Anterior cingulate cortex (tissue), 58 donors: ENCODE data around the gene POMGNT2.

ENCODE experiments used
- DNase-seq, 58 donors: peaks; one replicate each; lab custom pipeline; 2025; lab: John Stamatoyannopoulos, UW

POMGNT2 gene

DNA sequence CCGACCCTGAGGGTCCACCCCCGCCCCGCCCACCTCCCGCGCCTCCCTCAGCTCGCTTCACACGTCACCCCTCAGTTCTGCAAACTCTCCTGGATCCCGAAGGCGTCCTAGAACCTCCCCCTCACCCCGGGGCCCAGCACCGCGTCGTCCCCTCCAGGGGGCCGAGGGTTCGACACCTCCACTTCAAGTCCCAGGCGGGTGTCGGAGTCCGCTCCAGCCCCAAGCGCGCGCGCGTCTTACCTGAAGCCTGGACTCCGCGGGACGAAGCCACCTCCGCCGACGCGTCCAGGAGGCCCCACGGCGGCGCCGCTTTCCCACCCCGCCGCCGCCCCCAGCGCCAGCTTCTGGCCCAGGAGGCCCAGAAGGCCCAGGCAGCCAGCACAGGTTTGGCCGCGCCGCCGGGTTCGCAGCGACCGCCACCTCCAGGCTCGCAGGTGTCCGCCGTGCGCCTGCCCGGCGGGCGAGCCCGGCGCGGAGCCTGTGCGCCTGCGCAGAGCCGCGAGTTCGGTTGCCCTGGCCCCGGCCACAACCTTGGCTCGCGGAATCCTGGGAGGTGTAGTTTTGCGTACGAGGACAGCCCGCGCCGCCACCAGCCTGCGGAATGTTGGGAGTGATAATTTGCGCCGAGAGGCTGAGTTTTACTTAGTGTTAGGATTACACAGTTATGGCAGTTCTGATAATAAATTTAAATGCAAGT lies at the start of gene POMGNT2:
Gene POMGNT2 (minus strand): TSS at position 484 of the 697 bp plus-strand sequence. CDS start 24,648 bp downstream, outside the sequence.
- DNase-seq, result peak; percentile 34 to 93 (median 84)

DNA sequence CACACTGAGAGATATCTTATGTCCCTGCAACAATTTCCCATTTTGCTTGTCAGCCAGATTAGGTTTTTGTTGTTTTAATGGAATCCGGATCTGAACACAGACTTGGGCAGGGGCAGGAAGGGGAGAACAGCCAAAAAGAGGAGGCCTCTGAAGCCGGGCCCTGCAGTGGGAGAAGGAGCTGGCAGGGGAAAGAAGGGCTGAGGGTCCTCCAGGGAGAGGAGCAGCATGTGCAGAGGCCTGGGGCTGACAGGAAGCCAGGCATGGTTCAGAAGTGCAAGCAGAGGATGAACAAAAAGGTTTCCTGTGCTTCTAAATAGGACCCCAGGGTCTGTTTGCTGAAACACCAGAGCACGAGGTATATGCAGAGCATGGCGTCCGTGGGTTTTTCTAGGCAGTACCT lies 49.1 kb upstream of the POMGNT2 start:
- no peak for DNase-seq

DNA sequence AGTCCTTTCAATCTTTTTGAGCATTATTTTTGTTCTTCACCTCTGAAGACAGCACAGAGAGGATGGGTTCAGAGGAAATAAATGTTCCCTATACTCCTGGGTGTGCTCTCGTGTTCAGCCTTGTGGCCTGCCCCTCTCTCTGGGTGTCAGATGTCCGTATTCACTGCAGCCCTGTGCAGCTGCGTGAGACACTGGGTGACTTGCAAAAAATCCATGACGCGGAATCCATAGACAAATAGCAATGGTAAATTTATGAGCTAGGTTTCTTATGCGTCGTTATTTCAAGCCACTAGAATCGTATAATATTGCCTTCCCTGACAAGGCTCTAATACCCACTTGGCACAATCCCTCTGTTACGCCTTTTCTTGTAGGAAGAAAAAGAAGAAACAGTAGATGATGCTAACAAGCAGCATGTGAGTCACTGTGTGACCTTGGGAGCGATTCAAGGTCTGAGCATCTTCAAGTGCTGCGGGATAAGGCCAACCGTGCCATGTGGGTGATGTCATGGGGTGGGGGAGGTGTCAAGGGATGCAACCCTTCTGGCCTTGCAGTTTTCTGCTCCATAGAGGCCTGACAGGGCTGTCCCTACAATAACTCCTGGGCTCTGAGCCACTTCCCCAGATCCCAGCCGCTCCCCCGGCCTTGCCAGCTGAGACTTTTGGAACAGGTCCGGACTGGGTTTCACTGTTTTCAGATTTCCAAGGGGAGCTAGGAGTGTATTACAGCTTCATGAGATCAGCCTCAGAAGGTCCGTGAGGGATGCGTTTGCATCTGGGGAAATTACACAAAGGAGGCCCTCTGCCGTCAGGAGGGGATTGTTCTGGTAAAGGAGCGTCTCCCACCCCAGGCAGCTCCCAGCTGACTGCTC lies 47.6 kb upstream of the POMGNT2 start:
- DNase-seq, result peak in 44 of 58 donors; percentile 16 to 71 (median 34)

DNA sequence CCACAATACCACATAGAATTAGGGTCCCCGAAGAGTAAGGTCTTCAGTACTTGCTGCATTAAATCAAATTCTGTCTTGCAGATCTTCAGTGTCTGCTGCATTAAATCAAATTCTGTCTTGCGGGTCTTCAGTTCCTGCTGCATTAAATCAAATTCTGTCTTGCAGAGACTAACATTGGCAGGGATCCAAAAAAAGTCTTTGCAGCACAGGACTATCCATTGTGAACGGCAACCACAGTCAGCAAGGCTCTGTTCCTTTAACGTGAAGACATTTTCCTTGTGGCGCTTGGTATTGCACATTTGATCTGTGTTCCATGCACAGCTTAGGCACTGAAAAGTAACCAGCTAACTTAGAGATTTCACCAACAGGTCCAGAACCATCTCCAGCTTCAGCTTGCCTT lies 46.8 kb upstream of the POMGNT2 start:
- no peak for DNase-seq

DNA sequence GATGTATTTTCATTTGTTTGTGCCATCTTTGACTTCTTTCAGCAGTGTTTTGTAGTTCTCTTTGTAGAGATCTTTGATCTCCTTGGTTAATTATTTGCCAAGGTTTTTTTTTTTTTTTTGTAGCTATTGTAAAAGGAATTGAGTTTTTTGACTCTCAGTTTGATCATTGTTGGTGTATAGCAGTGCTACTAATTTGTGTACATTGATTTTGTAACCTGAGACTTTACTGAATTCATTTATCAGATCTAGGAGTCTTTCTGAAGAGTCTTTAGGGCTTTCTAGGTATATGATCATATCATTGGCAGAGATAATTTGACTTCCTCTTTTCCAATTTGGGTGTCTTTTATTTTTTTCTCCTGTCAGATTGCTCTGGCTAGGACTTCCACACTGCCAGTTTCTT lies 42.2 kb upstream of the POMGNT2 start:
- no peak for DNase-seq

DNA sequence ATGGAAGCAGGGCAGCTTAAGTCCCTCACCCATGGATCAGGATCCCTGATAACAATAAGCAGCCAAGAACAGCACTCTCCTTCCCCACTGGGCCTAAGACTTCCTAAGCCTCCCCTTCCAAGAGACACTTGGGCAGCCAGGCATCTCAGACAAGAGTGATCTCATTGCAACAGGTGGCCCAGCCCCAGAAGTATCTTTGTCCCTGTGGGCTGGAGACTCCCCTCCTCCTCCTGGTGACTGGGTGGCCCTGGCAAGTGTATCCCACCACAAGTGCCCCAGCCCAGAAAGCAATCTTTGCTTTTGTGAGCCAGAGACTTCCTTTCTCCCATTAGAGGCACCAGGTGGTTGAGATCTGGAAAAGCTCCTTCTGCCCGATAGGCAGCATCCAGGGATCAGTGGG lies 40.7 kb upstream of the POMGNT2 start:
- no peak for DNase-seq

DNA sequence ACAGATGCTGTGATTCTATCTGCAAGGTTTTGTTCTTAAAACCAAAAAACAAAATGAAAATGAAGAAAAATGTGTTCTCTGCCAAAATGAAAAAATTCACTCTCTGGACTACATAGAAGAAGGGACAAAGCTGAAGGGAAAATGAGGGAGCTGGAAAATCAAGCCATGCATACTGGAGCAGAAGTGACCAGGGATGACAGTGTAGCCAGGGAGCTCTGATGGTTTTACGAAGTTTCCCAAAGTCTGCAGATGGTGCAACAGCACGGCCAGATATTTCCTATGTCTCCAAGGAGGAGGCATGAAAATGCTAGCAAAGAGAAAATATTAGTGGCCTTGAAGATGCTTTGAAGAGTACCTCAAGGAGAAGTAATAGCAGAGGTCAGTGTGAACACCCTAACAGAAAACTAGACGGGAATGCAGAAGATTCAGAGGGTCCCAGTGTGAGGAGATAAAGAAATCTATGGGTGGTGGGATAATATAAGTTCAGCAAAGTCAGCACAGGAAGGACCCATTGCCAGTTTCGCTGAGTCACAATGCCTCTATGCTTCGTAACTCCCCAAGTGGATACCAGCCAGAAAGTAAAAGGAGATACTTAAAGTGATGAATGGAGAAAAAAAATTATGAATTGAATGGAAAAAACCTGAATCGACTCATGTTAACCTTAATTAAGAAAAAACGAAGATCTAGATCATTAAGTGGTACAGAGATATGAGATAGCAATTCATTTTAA lies 39.0 kb upstream of the POMGNT2 start:
- no peak for DNase-seq

DNA sequence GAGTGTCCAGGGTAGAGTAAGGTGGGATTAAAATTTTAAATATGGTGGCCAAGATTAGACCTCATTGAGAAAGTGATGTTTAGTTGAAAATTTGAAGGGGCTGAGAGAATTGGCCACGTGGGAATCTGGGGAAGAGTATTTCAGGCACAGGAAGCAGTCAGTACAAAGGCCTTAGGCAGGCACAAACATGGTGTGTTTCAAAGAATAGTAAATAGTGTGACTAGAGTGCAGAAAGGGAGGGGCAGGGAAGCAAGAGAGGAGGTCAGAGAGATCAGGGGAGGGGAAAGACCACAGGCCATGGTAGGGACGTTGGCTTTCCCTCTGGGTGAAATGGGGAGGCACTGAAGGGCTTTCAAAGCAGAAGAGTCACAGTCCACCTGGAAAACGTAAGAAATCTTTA lies 36.6 kb upstream of the POMGNT2 start:
- no peak for DNase-seq

DNA sequence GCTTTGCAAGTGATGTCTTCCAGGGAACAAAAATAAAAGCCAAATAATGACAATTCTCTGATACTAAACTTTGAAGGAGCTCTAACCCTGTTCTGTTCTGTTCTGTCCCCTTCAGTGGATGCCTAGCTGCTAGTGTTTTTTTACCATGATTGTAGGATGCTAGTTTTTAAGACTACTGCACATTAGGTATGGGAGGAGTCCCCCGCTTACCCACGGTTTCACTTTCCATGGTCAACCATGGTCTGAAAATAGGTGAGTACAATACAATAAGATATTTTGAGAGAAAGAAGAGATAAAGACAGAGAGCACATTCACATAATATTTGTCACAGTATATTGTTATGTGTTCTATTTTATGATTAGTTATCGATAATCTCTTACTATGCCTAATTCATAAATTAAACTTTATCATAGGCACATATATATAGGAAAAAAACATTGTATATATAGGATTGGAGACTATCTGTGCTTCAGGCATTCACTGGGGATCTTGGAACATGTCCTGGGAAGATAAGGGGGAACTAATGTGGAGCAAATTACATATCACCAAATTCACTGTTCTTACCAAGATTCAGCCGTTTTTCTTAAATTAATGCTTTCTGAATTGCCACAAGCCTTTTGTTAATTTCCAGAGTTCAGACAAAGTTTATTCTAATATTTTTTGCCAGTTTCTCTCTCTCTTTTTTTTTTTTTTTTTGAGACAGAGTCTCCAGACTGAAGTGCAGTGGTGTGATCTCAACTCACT lies 32.8 kb upstream of the POMGNT2 start:
- DNase-seq, result no peak

DNA sequence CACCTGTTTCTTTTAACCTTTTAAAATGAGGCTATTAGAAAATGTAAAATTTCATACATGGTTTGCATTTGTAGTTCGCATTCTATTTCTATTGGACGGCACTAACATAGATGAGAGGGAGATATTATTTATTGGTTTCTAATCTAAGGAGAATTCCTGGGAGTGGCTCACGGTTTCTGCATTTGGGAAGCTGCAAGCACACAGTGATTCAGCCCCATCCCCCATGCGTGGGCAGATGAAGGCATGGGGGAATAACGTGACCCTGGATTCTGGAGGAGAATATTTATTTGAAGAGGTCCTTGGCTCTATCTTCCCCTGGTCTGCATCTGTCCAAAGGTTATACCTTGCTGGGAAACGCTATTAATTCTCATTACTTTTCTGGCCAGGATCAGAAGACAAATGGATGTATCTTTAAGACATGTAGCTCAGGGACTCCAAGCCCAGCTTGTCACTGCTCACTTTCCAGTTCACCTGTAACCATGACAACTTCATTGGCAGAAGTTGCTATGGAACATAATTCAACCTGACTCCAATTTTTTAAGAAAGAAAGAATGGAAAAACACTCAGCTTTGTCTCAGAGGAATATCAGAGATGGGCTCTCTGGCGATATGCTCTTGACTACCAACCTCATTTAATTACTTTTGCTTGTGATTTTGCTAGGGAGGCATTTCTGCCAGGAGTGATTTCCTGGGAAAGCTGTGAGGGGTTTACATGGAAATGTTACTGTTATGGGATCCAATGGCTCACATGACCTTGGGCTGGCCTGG lies 27.2 kb upstream of the POMGNT2 start:
- DNase-seq, result peak in 4 of 58 donors; percentile 3 to 25 (median 12)

DNA sequence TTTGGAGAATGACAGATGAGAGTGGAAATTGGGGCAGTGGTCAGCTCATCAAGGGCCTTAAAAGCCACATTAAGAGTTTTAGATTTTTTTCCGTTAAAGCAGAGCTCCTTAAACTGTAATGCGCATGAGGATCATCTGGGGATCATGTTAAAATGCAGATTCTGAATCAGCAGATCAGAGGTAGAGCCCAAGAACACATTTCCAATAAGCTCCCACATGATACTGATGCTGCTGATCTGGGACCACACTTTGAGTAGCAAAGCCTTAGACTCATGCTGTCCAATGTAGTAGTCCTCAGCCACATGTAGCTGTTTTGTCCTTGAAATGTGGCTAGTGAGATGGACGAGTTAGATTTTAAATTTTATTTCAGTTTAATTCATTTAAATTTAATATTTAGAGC lies 26.3 kb upstream of the POMGNT2 start:
- DNase-seq, result no peak

DNA sequence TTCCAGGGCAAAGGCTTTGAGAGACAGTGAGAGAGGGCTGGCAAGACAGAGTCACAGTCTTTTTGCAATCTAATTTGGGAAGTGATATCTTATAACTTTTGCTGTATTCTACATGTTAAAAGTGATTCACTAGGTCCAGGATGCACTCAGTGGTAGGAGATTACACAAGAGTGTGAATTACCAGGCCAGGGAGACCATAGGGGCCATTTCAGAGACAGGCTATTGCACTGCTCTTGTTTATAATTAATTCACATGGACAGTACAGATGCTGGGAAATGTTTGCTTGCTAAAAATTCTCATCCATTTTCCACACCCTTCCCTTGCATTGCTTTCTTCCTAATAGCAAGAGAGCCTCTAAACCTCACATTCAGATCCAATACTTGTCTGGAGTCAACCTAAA lies 22.6 kb upstream of the POMGNT2 start:
- DNase-seq, result no peak

DNA sequence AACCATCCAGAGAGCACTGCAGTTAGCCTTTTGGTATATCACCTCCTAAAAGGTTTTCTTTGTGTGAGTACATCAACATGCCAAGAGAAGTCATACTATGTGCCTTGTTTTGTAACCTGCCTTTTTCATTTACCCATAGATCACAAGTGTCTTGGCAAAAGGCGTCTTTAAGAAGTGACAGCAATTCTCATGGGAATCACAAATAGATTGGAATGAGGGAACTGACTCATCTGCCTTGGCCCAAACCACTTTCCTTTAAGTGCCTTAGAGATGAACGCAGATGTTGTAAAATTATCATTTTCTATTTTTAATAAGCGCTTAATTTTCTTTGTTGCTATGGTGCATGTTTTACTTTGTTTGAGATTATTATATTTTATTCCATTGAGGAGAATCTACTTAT lies 20.7 kb upstream of the POMGNT2 start:
- DNase-seq, result no peak

DNA sequence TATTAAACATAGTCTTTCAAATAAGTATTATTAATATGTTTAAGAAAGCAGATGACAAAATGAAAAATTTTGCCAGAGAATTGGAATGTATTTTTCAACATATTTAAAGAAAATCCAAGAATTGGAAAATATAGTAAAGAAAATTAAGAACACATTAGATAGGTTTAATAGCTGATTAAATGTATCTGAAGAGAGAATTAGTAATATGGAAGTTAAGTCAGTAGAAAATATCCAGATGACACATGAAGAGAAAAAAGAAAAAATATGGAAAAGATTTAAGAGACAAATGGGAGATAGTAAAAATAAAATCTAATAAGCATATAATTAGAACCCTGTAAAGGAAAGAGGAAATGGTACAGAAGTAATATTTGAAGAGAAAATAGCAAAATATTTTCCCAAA lies 18.0 kb upstream of the POMGNT2 start:
- no peak for DNase-seq

DNA sequence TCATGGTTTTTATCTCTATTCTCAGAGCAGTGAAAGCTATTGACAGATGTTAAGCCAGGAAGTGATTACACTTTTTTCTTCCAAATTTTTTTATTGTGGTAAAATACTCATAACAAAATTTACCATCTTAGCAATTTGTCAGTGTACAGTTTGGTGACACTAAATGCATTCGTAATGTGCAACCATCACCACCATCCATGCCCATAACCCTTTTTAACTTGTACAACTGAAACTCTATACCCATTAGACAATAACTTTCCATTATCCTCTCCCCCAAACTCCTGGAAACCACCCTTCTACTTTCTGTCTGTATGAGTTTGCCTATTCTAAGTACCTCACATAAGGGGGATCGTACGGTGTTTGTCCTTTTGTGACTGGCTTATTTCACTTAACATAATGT lies 15.1 kb upstream of the POMGNT2 start:
- DNase-seq, result no peak

DNA sequence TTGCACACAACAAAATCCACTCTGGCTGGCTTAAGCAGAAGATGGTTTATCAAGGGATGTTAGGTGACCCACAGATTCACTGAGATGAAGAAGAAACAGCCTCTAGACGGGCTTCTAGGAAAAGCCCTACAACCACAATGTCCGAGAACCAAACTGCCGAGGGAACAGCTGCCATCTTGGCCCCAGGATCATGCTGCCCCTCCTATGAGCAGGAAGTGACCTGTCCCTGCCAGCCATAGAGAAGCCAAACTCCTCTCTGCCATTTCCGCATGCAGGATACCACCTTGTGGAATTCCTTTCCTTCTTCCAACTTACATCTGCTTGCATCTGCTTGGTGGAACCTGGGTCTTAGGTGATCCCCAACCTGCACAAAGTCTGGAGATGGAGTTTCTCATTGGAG lies 11.4 kb upstream of the POMGNT2 start:
- no peak for DNase-seq

DNA sequence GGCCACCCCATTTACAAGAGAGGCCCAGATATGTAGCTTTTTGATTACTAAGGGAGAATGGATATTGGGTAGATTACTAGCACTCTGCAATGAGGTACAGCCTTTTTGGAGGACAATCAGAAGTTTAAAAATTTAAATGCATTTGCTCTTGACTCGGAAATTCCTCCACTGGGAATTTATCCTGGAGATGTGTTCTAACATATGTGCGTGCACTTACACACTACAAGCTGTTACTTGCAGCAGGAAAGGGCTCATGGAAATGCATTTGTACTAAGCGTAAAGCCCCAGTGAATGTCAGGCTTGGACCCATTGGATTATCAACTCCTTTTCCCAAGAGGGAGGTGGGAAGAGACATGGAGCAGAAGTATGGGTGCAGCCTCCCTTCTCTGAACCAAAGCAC lies 7.8 kb upstream of the POMGNT2 start:
- DNase-seq, result no peak

DNA sequence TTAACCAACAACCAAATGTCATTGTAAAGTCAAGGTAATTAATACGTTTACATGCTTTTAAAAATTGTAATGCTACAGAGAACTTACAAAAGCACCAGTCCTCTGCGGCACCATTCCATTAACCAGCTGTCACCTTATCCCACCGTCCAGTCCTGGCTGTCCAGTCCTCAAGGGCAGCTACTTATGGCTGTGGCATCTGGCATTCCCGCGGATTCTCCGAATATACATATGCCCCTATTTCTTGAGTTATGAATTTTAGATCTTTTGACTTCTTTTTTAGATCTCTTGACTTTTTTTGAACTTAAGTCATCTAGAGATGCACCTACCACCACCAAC lies 382 bp upstream of the POMGNT2 start:
- no peak for DNase-seq

DNA sequence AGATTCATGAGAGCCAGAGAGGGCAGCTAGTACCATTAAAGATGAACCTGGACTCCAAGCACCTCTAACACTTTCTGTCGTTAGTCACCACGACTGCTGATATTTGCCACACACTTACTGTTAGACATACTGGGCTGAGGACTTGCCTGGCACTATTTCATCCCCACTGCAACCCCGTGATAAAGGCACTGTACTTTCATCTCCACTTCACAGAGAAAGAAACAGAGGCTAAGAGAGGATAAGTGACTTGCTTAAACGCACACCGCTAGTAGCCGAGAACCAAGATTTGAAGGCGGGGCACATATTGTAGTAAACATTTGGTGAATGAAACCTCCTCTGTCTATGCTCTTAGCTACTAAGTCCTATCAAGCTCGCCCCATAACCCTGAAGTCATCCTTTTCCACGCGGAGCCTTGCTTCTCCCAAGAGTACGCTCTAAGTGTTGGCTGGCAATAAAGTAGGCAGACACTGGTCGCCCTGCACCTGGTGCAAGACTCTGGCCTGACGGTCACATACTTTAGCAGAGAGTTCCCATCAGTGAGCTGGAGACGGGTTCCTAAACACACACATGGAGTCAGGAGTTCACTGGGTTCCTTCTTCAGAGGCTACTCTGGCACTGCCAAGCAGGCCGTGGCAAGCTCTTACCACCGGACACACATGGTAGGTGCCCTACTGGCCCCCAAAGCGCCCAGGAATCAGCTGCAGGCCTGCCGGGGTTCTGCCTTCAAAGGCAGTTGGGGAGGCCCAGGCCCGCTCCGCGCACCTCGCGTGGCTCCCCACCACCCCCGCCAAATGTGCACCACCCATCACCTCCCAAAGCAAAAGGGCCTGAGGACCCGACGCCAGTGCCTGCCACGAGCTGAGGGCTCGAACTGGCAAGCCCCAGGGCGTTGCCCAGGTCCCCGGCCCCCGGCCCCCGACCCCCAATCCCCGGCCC lies 951 bp downstream of the POMGNT2 start:
- peak in 4 of 58 donors; percentile 34 to 80 (median 48) for DNase-seq
